GM23338 (cell line): ENCODE measurements around the gene NSD1. TPM values are rescaled to one million over a fixed set of nuclear protein-coding genes. Genes with fewer than 3 reads are reported as not detected.

ENCODE experiments used
- ATAC-seq: fragments of 200-7000 bp; cut with Tn5 transposase; 3 replicates; pipeline ENCODE4 v1.9.1; 2020
- DNase-seq: peaks from one replicate; pipeline ENCODE4 v3.0.0-alpha.2; 2015; ENCODE audit warnings: low spot score
- H2AFZ ChIP-seq: fragments of 200-600 bp; sonication (generic); 2 replicates; pipeline ENCODE4 v1.8.0; 2016; ENCODE audit warnings: antibody characterized with exemption, mild to moderate bottlenecking, moderate library complexity
- H3F3A ChIP-seq: fragments of 200-600 bp; sonication (generic); replicated peaks from 2 replicates; pipeline ENCODE4 v1.8.0; 2017; ENCODE audit warnings: antibody characterized with exemption, mixed run types, low read depth
- H3K27ac ChIP-seq: fragments of 200-600 bp; sonication (generic); 2 replicates; pipeline ENCODE4 v1.6.1; 2016; ENCODE audit warnings: low read depth
- H3K27me3 ChIP-seq: fragments of 200-600 bp; sonication (generic); 2 replicates; pipeline ENCODE4 v1.8.0; 2016; ENCODE audit warnings: mild to moderate bottlenecking, mixed run types, moderate library complexity; ENCODE audit not compliant: insufficient read depth
- H3K36me3 ChIP-seq: fragments of 200-600 bp; sonication (generic); 2 replicates; pipeline ENCODE4 v1.8.0; 2016; ENCODE audit warnings: mild to moderate bottlenecking; ENCODE audit not compliant: insufficient read depth
- H3K4me1 ChIP-seq: fragments of 200-600 bp; sonication (generic); 2 replicates; pipeline ENCODE4 v1.8.0; 2016; ENCODE audit warnings: mild to moderate bottlenecking, moderate library complexity; ENCODE audit not compliant: insufficient read depth
- H3K4me2 ChIP-seq: fragments of 200-600 bp; sonication (generic); 2 replicates; pipeline ENCODE4 v1.7.1; 2017; ENCODE audit warnings: mixed run types
- H3K4me3 ChIP-seq: fragments of 200-600 bp; sonication (generic); 2 replicates; pipeline ENCODE4 v1.6.1; 2016; ENCODE audit warnings: mixed run types
- H3K79me2 ChIP-seq: fragments of 200-600 bp; sonication (generic); replicated peaks from 2 replicates; pipeline ENCODE4 v1.8.0; 2017; ENCODE audit warnings: mild to moderate bottlenecking; ENCODE audit not compliant: insufficient read depth
- H3K9me2 ChIP-seq: fragments of 200-600 bp; sonication (generic); 2 replicates; pipeline ENCODE4 v1.8.0; 2017; ENCODE audit not compliant: insufficient read depth
- H4K20me1 ChIP-seq: fragments of 200-600 bp; sonication (generic); replicated peaks from 2 replicates; pipeline ENCODE4 v1.8.0; 2017; ENCODE audit warnings: mild to moderate bottlenecking; ENCODE audit not compliant: insufficient read depth
- H3K27ac Mint-ChIP-seq: 2 replicates; pipeline ENCODE4 v1.8.0; 2020; ENCODE audit warnings: inconsistent platforms, mild to moderate bottlenecking, moderate library complexity, mixed read lengths
- H3K27me3 Mint-ChIP-seq: 3 replicates; pipeline ENCODE4 v1.8.0; 2022; ENCODE audit warnings: low read depth, mild to moderate bottlenecking, moderate library complexity, mixed read lengths, inconsistent platforms; ENCODE audit not compliant: insufficient read depth, poor library complexity
- H3K36me3 Mint-ChIP-seq: 3 replicates; pipeline ENCODE4 v1.8.0; 2021; ENCODE audit warnings: low read depth, mild to moderate bottlenecking, inconsistent platforms, moderate library complexity, mixed read lengths
- H3K4me1 Mint-ChIP-seq: 3 replicates; pipeline ENCODE4 v1.8.0; 2020; ENCODE audit warnings: mild to moderate bottlenecking, inconsistent platforms, mixed read lengths
- H3K4me3 Mint-ChIP-seq: 3 replicates; pipeline ENCODE4 v1.8.0; 2021; ENCODE audit warnings: moderate library complexity, mild to moderate bottlenecking, inconsistent platforms, mixed read lengths
- H3K9me3 Mint-ChIP-seq: 3 replicates; pipeline ENCODE4 v1.8.0; 2020; ENCODE audit warnings: moderate library complexity, mild to moderate bottlenecking, inconsistent platforms, mixed read lengths
- ZNF114 ChIP-seq: fragments of 250-450 bp; sonication (Bioruptor Pico); IDR thresholded peaks from 2 replicates; pipeline ENCODE4 v1.5.0; 2020; ENCODE audit warnings: mild to moderate bottlenecking, moderate library complexity
- ZNF331 ChIP-seq: fragments of 250-450 bp; sonication (Bioruptor Pico); IDR thresholded peaks from 2 replicates; pipeline ENCODE4 v1.5.0; 2020; ENCODE audit warnings: low read depth, mild to moderate bottlenecking, moderate library complexity
- ZNF462 ChIP-seq: fragments of 250-450 bp; sonication (Bioruptor Pico); IDR thresholded peaks from 2 replicates; pipeline ENCODE4 v1.5.0; 2020; ENCODE audit warnings: mild to moderate bottlenecking, moderate library complexity
- polyA plus RNA-seq: library from polyadenylated mRNA; unstranded; fragments of >200 nt; fragmentation: Nextera tagmentation; extraction: Ambion mirVana; gene quantifications from 2 replicates; pipeline ENCODE4 v1.2.1, GENCODE V29; 2016
- total RNA-seq: library from RNA; depleted of rRNA; stranded (reverse); fragments of >200 nt; shearing (Covaris generic); gene quantifications from 2 replicates; pipeline ENCODE4 v1.2.3, GENCODE V29; 2014
- TF ChIP-seq, protein P1 (sequence below): IDR thresholded peaks from one replicate; pipeline ENCODE4 v1.6.1; 2018; ENCODE audit warnings: antibody characterized with exemption; ENCODE audit not compliant: unreplicated experiment

NSD1 gene
- total and polyA plus RNA-seq, 2 experiments from 2014 or later: 96.4 to 106 TPM

DNA sequence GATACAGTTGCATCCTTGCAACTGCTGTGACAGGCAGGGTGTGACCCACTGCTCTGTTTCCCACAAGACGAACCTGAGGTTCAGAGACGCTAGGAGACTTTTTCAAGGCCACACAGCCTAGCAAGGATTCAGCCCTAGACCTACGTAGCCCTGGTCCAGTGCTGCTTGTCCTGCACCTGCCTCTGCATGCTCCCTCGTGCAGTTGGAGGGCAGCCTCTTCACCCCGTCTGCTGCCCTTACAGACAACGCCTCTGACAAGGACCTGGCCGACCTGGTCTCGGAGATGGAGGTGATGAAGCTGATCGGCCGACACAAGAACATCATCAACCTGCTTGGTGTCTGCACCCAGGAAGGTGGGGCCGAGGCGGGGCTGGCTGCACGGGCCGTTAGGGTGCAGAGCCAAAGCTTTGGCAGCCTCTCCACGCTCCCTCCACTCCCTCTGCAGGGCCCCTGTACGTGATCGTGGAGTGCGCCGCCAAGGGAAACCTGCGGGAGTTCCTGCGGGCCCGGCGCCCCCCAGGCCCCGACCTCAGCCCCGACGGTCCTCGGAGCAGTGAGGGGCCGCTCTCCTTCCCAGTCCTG is 38.4 kb upstream of the NSD1 start:
- Histone ChIP-seq H3K36me3 (peaks cover 5% of the 10 kb centered on the region), H3F3A (0 out of 2 replicates have a peak, but pooled peaks cover 8% of the 10 kb centered on the region), H3K9me2 (no peaks in the 10 kb centered on the region), H3K79me2 (no peaks in the 10 kb centered on the region), H3K4me3 (no peak overlapping the region), H3K4me2 (no peak overlapping the region), H3K27me3 (no peaks in the 10 kb centered on the region), H4K20me1 (peaks cover 5% of the 10 kb centered on the region; the same call in 1 of the 2 replicates), H3K27ac (no peak overlapping the region), H3K4me1 (peaks cover 17% of the 10 kb centered on the region), H2AFZ (no peak overlapping the region)
- no peak overlapping the region for H3K27ac Mint-ChIP-seq
- no peak overlapping the region for H3K4me3 Mint-ChIP-seq
- no peaks in the 10 kb centered on the region; the same call in 2 of the 3 replicates for H3K9me3 Mint-ChIP-seq
- TF ChIP-seq ZNF114: no peak
- no peak for TF ChIP-seq ZNF462 (CRISPR knock-in tag)
- TF ChIP-seq, protein P1, sequence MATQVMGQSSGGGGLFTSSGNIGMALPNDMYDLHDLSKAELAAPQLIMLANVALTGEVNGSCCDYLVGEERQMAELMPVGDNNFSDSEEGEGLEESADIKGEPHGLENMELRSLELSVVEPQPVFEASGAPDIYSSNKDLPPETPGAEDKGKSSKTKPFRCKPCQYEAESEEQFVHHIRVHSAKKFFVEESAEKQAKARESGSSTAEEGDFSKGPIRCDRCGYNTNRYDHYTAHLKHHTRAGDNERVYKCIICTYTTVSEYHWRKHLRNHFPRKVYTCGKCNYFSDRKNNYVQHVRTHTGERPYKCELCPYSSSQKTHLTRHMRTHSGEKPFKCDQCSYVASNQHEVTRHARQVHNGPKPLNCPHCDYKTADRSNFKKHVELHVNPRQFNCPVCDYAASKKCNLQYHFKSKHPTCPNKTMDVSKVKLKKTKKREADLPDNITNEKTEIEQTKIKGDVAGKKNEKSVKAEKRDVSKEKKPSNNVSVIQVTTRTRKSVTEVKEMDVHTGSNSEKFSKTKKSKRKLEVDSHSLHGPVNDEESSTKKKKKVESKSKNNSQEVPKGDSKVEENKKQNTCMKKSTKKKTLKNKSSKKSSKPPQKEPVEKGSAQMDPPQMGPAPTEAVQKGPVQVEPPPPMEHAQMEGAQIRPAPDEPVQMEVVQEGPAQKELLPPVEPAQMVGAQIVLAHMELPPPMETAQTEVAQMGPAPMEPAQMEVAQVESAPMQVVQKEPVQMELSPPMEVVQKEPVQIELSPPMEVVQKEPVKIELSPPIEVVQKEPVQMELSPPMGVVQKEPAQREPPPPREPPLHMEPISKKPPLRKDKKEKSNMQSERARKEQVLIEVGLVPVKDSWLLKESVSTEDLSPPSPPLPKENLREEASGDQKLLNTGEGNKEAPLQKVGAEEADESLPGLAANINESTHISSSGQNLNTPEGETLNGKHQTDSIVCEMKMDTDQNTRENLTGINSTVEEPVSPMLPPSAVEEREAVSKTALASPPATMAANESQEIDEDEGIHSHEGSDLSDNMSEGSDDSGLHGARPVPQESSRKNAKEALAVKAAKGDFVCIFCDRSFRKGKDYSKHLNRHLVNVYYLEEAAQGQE: no peak
- TF ChIP-seq ZNF331 (CRISPR knock-in tag): no peak
- ATAC-seq: no peak
- H3K27me3 Mint-ChIP-seq: peaks cover 12% of the 10 kb centered on the region
- DNase-seq: no peak
- H3K36me3 Mint-ChIP-seq: peaks cover 32% of the 10 kb centered on the region
- H3K4me1 Mint-ChIP-seq: peaks cover 19% of the 10 kb centered on the region
